Skeletal muscle cell (primary cell): ENCODE results near the gene RDM1.
"Not testable (repeated sequence)": the region's sequence is repeated elsewhere in the genome, so short reads cannot be mapped to it uniquely, and the experiment has no call there.

Source experiments
- DNase-seq: peaks from one replicate; pipeline ENCODE4 v3.0.0-alpha.2; 2010; ENCODE audit warnings: low read depth
- H3K4me3 ChIP-seq: 2 replicates; pipeline ENCODE4 v1.5.1; 2011; ENCODE audit warnings: low read depth, mild to moderate bottlenecking, control low read depth, low read length, moderate library complexity

The RDM1 gene

GRCh38 chr17:35930211-35931065 lies at the start of gene RDM1:
Gene RDM1, minus strand, starts transcription at chr17:35930773. Its CDS starts 46 bp downstream, at chr17:35930727.
- H3K4me3 ChIP-seq, result peak within 1 kb of the TSS; percentile 47
- DNase-seq, result peak; percentile 9

GRCh38 chr17:35978346-35978745 lies 47.8 kb upstream of the RDM1 start:
- no peak overlapping the region for H3K4me3 ChIP-seq
- no peak for DNase-seq

GRCh38 chr17:35977509-35977908 lies 46.9 kb upstream of the RDM1 start:
- no peak for DNase-seq
- no peak overlapping the region for H3K4me3 ChIP-seq

- H3K4me3 ChIP-seq, result no peak overlapping the region
- no peak for DNase-seq
Measured at GRCh38 chr17:35973333-35974260, 43.0 kb upstream of the RDM1 start.

- DNase-seq, result no peak
- H3K4me3 ChIP-seq, result no peak overlapping the region
Measured at GRCh38 chr17:35972945-35973332, 42.4 kb upstream of the RDM1 start.

GRCh38 chr17:35972535-35972934 lies 42.0 kb upstream of the RDM1 start:
- no peak for DNase-seq
- no peak overlapping the region for H3K4me3 ChIP-seq

GRCh38 chr17:35972066-35972465 lies 41.5 kb upstream of the RDM1 start:
- no peak for DNase-seq
- H3K4me3 ChIP-seq, result no peak overlapping the region

GRCh38 chr17:35969558-35970380 lies 39.2 kb upstream of the RDM1 start:
- H3K4me3 ChIP-seq, result no peak overlapping the region

GRCh38 chr17:35968520-35969054 lies 38.0 kb upstream of the RDM1 start:
- H3K4me3 ChIP-seq, result no peak overlapping the region
- DNase-seq, result no peak

More at GRCh38 chr17:35969558-35970380, 39.2 kb upstream of the RDM1 start:
- peak; percentile 18 for DNase-seq

- no peak overlapping the region for H3K4me3 ChIP-seq
Measured at GRCh38 chr17:35965272-35965671, 34.7 kb upstream of the RDM1 start.

GRCh38 chr17:35963663-35964062 lies 33.1 kb upstream of the RDM1 start:
- DNase-seq, result no peak
- H3K4me3 ChIP-seq, result no peak overlapping the region

More at GRCh38 chr17:35965272-35965671, 34.7 kb upstream of the RDM1 start:
- no peak for DNase-seq

GRCh38 chr17:35953720-35954119 lies 23.1 kb upstream of the RDM1 start:
- DNase-seq, result no peak
- H3K4me3 ChIP-seq, result no peak overlapping the region

- H3K4me3 ChIP-seq, result no peak overlapping the region
- no peak for DNase-seq
Measured at GRCh38 chr17:35949401-35949800, 18.8 kb upstream of the RDM1 start.

- no peak for DNase-seq
- H3K4me3 ChIP-seq, result no peak overlapping the region
Measured at GRCh38 chr17:35948092-35948491, 17.5 kb upstream of the RDM1 start.

GRCh38 chr17:35947156-35947585 lies 16.6 kb upstream of the RDM1 start:
- DNase-seq, result no peak
- no peak overlapping the region for H3K4me3 ChIP-seq

- DNase-seq, result no peak
- H3K4me3 ChIP-seq, result no peak overlapping the region
Measured at GRCh38 chr17:35944151-35944550, 13.6 kb upstream of the RDM1 start.

GRCh38 chr17:35943537-35943936 lies 13.0 kb upstream of the RDM1 start, which contains the start of gene LYZL6:
Gene LYZL6, minus strand, starts transcription at chr17:35943713. Its CDS starts 4,357 bp downstream, at chr17:35939356.
- H3K4me3 ChIP-seq, result no peak within 1 kb of the TSS
- no peak for DNase-seq

- H3K4me3 ChIP-seq, result no peak overlapping the region
- no peak for DNase-seq
Measured at GRCh38 chr17:35942588-35943186, 12.1 kb upstream of the RDM1 start.

- H3K4me3 ChIP-seq, DNase-seq: not testable (repeated sequence)
Measured at GRCh38 chr17:35938492-35938891, 7.9 kb upstream of the RDM1 start.
